GM23248 (cell line): ENCODE measurements around the gene TRIM72. TPM values are rescaled to one million over a fixed set of nuclear protein-coding genes. Genes with fewer than 3 reads are reported as not detected.

Source experiments
- DNase-seq: peaks from one replicate; pipeline ENCODE4 v3.0.0-alpha.2; 2015
- H2AFZ ChIP-seq: fragments of 200-600 bp; sonication (generic); 2 replicates; pipeline ENCODE4 v1.6.1; 2016; ENCODE audit warnings: antibody characterized with exemption
- H3F3A ChIP-seq: fragments of 200-600 bp; sonication (generic); 2 replicates; pipeline ENCODE4 v1.6.1; 2016; ENCODE audit warnings: mild to moderate bottlenecking, antibody characterized with exemption, mixed run types; ENCODE audit not compliant: insufficient read depth
- H3K27ac ChIP-seq: fragments of 200-600 bp; sonication (generic); 2 replicates; pipeline ENCODE4 v1.5.1; 2016; ENCODE audit warnings: mild to moderate bottlenecking
- H3K27me3 ChIP-seq: fragments of 200-600 bp; sonication (generic); replicated peaks from 2 replicates; pipeline ENCODE4 v1.6.1; 2016; ENCODE audit warnings: mild to moderate bottlenecking; ENCODE audit not compliant: insufficient read depth
- H3K36me3 ChIP-seq: fragments of 200-600 bp; sonication (generic); 2 replicates; pipeline ENCODE4 v1.6.1; 2016; ENCODE audit warnings: low read depth, mild to moderate bottlenecking
- H3K4me1 ChIP-seq: fragments of 200-600 bp; sonication (generic); 2 replicates; pipeline ENCODE4 v1.6.1; 2016; ENCODE audit warnings: mild to moderate bottlenecking; ENCODE audit not compliant: insufficient read depth
- H3K4me2 ChIP-seq: fragments of 200-600 bp; sonication (generic); one replicate; pipeline ENCODE4 v1.6.1; 2016; ENCODE audit warnings: mild to moderate bottlenecking; ENCODE audit not compliant: unreplicated experiment
- H3K4me3 ChIP-seq: fragments of 200-600 bp; sonication (generic); 2 replicates; pipeline ENCODE4 v1.5.1; 2016; ENCODE audit warnings: mild to moderate bottlenecking
- H3K79me2 ChIP-seq: fragments of 200-600 bp; sonication (generic); 2 replicates; pipeline ENCODE4 v1.6.1; 2016; ENCODE audit warnings: mild to moderate bottlenecking; ENCODE audit not compliant: insufficient read depth
- H3K9ac ChIP-seq: fragments of 200-600 bp; sonication (generic); 2 replicates; pipeline ENCODE4 v1.6.1; 2016; ENCODE audit warnings: mild to moderate bottlenecking
- H3K9me2 ChIP-seq: fragments of 200-600 bp; sonication (generic); 2 replicates; pipeline ENCODE4 v1.6.1; 2016; ENCODE audit warnings: mixed run types, mild to moderate bottlenecking, moderate library complexity; ENCODE audit not compliant: insufficient read depth
- H3K9me3 ChIP-seq: fragments of 200-600 bp; sonication (generic); one replicate; pipeline ENCODE4 v1.6.1; 2017; ENCODE audit warnings: low read depth
- H4K20me1 ChIP-seq: fragments of 200-600 bp; sonication (generic); 2 replicates; pipeline ENCODE4 v1.6.0; 2016; ENCODE audit not compliant: insufficient read depth
- EZH2 ChIP-seq: fragments of 200-600 bp; sonication (generic); IDR thresholded peaks from 2 replicates; pipeline ENCODE4 v1.6.1; 2018; ENCODE audit warnings: antibody characterized with exemption, mild to moderate bottlenecking; ENCODE audit not compliant: insufficient read depth, poor library complexity, severe bottlenecking
- EZH2phosphoT487 ChIP-seq: fragments of 200-600 bp; sonication (generic); IDR thresholded peaks from 2 replicates; pipeline ENCODE4 v1.6.1; 2018; ENCODE audit warnings: antibody characterized with exemption, moderate library complexity, mild to moderate bottlenecking, low read depth; ENCODE audit not compliant: insufficient read depth
- WGBS, 2 experiments: methylation state at CpG; one replicate each; pipeline ENCODE4 v1.1.6; 2015 to 2017; ENCODE audit warnings: low lambda C conversion rate in 2 of 2, low coverage in 1 of 2; ENCODE audit errors: missing lambda C conversion rate in 2 of 2; 5-methylcytosine and 5-hydroxymethylcytosine counted together
- in situ Hi-C: fragments of 300-500 bp; cut with MboI; formaldehyde crosslinking; loops from 2 replicates; pipeline ENCODE4 v1.15.0; 2020
- polyA plus RNA-seq: library from polyadenylated mRNA; unstranded; fragments of >200 nt; fragmentation: Nextera tagmentation; extraction: Ambion mirVana; gene quantifications from 2 replicates; pipeline ENCODE4 v1.2.1, GENCODE V29; 2016
- total RNA-seq: library from RNA; depleted of rRNA; stranded (reverse); fragments of >200 nt; shearing (Covaris generic); gene quantifications from 2 replicates; pipeline ENCODE4 v1.2.3, GENCODE V29; 2014

Gene TRIM72
- total and polyA plus RNA-seq, 2 experiments from 2014 or later = not detected

DNA sequence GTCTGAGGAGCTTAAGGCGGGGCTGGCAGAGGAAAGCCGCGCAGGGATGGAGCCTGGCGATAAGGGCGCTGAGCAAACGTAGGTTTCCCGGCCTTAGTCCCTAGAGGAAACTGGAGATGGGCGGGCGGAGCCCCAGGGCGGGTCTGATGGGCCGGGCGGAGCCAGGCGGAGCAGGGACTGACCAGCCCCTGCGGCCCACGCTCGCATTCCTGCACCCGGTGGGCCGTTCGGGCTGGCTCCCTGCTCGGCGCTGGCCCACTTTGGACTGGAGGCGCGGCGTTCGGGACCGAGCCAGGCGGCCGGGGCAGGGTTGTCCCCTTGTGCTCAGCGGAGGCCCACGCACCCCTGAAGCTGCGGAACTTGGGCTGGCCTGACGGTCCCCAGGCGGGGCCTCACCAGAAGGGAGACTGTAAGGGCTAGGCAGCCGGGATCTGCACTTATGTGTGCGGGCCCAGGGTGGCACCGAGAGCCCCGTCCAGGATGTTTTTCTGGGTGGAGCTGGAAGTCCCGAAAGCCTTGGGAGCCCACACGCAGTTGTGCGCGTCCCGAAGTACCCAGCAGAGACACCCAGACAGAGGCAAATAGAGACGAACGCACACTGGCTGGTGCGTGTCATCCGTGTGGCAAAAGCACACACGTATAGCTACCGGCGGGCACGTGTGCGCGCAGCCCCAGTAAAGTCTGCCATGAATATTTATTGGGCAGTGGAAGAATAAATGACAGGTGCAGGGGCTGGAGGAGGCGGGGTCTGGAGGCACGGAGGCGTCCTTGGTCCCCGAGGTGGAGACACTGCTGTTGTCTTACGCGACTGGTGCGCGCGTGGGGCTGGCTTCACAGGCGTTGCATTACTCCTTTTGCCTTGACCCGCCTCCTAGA lies 1.6 kb downstream of the TRIM72 start:
- Histone ChIP-seq H3K9me3 (no peaks in the 10 kb centered on the region), H4K20me1 (no peaks in the 10 kb centered on the region), H3K9ac (no peak overlapping the region), H3K27ac (no peak overlapping the region), H3K4me2 (peak overlapping the region; percentile 83), H2AFZ (peak overlapping the region; percentile 83), H3K36me3 (no peaks in the 10 kb centered on the region), H3F3A (no peaks in the 10 kb centered on the region), H3K27me3 (peaks cover 33% of the 10 kb centered on the region), H3K9me2 (no peaks in the 10 kb centered on the region), H3K79me2 (no peaks in the 10 kb centered on the region), H3K4me3 (peak overlapping the region; percentile 72), H3K4me1 (peaks cover 4% of the 10 kb centered on the region; the same call in 1 of the 2 replicates)
- 1 to 3% methylated on average over 45 to 54 of the region's 63 CpGs for WGBS, 2 experiments
- in situ Hi-C loops = loop anchor here (25.0 kb wide), 1 partner anchor 497 kb away; a partner anchor contains a TSS
- DNase-seq = peak; percentile 76
- no peak for TF ChIP-seq EZH2phosphoT487
- peak; percentile 30 for TF ChIP-seq EZH2

DNA sequence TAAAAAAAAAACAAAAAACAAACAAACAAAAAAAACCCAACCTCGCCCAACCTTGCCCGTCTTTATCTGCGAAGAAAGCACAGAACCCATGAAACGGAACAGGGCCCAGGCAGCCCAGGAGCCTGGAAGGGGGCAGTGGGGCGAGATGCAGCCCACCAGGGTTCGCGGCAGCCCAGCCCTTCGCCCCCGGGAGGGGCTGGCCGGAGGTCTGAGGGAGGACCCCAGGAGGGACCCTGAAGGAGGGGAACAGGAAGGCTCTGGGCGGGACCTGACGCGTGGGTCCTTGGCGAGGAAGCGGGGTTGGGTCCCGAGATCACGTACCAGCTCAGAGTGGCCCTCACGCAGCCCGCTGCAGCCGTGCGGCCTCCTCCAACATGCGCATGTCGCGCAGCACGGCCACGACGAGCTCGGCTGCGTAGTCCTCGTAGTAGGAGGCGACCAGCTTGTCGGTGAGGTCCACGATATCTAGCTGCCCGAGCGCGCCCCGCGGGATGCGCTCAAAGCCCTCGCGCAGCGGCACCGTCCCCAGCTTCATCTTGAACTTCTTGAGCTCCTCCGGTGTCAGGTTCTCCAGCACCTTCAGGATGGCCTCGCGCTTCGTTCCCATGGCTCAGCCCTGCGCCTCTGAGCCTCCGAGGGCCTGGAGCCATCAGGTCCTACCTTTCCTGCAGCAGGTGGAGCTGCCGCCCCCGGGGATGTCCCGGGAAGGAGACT lies 2.7 kb downstream of the TRIM72 start, which contains the start of gene PYDC1:
PYDC1 (minus strand) TSS at position 714 of the 714 bp plus-strand sequence; CDS start at position 607, 107 bp downstream.
- no peak within 1 kb of the TSS for H3K4me2 ChIP-seq
- no peak within 1 kb of the TSS for H2AFZ ChIP-seq

DNA sequence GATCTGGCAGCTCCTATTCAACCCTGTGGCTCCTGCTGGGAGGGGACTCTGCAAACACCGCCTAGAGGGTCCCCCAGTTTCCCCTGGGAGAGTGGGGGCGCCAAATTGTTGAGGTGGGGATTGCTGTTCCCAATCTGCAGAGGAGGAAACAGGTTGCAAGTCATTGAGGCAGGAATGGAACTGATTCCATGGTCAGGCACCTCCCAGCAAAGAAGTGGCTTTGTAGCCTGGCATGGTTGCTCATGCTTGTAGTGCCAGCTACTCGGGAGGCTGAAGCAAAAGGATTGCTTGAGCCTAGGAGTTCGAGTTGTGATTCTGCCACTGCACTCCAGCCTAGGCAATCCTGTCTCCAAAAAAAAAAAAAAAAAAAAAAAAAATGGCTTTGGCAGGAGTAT lies 3.2 kb downstream of the TRIM72 start:
- Histone ChIP-seq H3K36me3 (no peaks in the 10 kb centered on the region), H3K9ac (no peak overlapping the region), H3K4me1 (peaks cover 4% of the 10 kb centered on the region; the same call in 1 of the 2 replicates), H3K79me2 (no peaks in the 10 kb centered on the region), H3K27me3 (peaks cover 33% of the 10 kb centered on the region), H3K4me3 (no peak overlapping the region), H2AFZ (no peak overlapping the region), H3K4me2 (no peak overlapping the region), H3K9me2 (no peaks in the 10 kb centered on the region), H4K20me1 (no peaks in the 10 kb centered on the region), H3K9me3 (no peaks in the 10 kb centered on the region), H3F3A (no peaks in the 10 kb centered on the region), H3K27ac (no peak overlapping the region)
- WGBS, 2 experiments = 1 to 4% methylated on average over 4 of the region's 4 CpGs
- no peak for DNase-seq
- TF ChIP-seq EZH2 (peak; percentile 50), EZH2phosphoT487 (no peak)
- in situ Hi-C loops = loop anchor here (25.0 kb wide), 1 partner anchor 495 kb away; a partner anchor contains a TSS

More for the DNA sequence above, 2.7 kb downstream of the TRIM72 start, which contains the start of gene PYDC1:
- Histone ChIP-seq H3K9me2 (no peaks in the 10 kb centered on the region), H4K20me1 (no peaks in the 10 kb centered on the region), H3K27me3 (peaks cover 33% of the 10 kb centered on the region), H3K9me3 (no peaks in the 10 kb centered on the region), H3K4me1 (peaks cover 4% of the 10 kb centered on the region; the same call in 1 of the 2 replicates), H3K27ac (no peak within 1 kb of the TSS), H3K9ac (no peak within 1 kb of the TSS), H3K36me3 (no peaks in the 10 kb centered on the region), H3F3A (no peaks in the 10 kb centered on the region), H3K4me3 (no peak within 1 kb of the TSS), H3K79me2 (no peaks in the 10 kb centered on the region)
- no peak for TF ChIP-seq EZH2
- no peak for TF ChIP-seq EZH2phosphoT487
- DNase-seq = peak; percentile 20
- 6 to 8% methylated on average over 51 to 52 of the region's 52 CpGs for WGBS, 2 experiments
- in situ Hi-C loops = loop anchor here (25.0 kb wide), 1 partner anchor 496 kb away; a partner anchor contains a TSS

DNA sequence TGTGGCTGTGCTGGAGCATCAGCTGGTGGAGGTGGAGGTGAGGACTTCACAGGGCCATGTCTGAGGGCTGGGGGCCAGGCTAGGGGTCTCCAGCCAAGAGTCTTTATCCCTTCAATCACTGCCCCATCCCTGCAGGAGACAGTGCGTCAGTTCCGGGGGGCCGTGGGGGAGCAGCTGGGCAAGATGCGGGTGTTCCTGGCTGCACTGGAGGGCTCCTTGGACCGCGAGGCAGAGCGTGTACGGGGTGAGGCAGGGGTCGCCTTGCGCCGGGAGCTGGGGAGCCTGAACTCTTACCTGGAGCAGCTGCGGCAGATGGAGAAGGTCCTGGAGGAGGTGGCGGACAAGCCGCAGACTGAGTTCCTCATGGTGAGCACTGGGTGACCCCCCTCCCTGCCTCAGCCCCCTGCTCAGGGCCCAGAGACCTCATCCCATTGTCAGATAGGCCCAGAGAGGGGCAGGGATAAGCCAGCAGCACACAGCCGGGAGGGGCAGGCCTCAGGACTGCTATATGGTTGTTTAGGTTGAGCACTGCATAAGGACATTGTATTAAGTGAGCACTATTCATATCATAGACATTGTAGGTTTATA lies 5.3 kb downstream of the TRIM72 start:
- WGBS, 2 experiments = 70 to 82% methylated on average over 13 to 15 of the region's 15 CpGs
- Histone ChIP-seq H3K9me3 (no peaks in the 10 kb centered on the region), H3K9me2 (no peaks in the 10 kb centered on the region), H3F3A (no peaks in the 10 kb centered on the region), H3K79me2 (no peaks in the 10 kb centered on the region), H3K4me3 (no peak overlapping the region), H3K27me3 (peaks cover 33% of the 10 kb centered on the region), H4K20me1 (no peaks in the 10 kb centered on the region), H3K36me3 (no peaks in the 10 kb centered on the region), H3K9ac (no peak overlapping the region), H3K4me2 (no peak overlapping the region), H3K4me1 (peaks cover 4% of the 10 kb centered on the region; the same call in 1 of the 2 replicates), H2AFZ (no peak overlapping the region), H3K27ac (no peak overlapping the region)
- in situ Hi-C loops = loop anchor here (25.0 kb wide), 1 partner anchor 493 kb away; a partner anchor contains a TSS
- TF ChIP-seq EZH2phosphoT487 (no peak), EZH2 (no peak)
- DNase-seq = no peak
